NCI-H526 (cell line): ENCODE results near the gene PRR36.

Experiments used
- DNase-seq, 2 experiments: peaks; one replicate each; lab custom pipeline; 2025; lab: John Stamatoyannopoulos, UW

Gene PRR36

GRCh38 chr19:7819337-7819736 lies 54.9 kb downstream of the PRR36 start:
- DNase-seq: no peak

- no peak for DNase-seq
Observed at GRCh38 chr19:7818806-7819205, 55.4 kb downstream of the PRR36 start.
